Esophagus (tissue), 2 donors: ENCODE results near the gene RHOF. TPM values are rescaled to one million over a fixed set of nuclear protein-coding genes. Genes with fewer than 3 reads are reported as not detected.
A peak's percentile ranks its signal among the peaks of the same experiment; 100 is the strongest.
"Not testable (repeated sequence)": the region's sequence is repeated elsewhere in the genome, so short reads cannot be mapped to it uniquely, and the experiment has no call there.

Source experiments
- H3K27ac ChIP-seq, 2 donors: one replicate each; pipeline ENCODE4 v1.5.1; 2013; ENCODE audit warnings: low read depth in 2 of 2, mild to moderate bottlenecking in 2 of 2, inconsistent platforms in 1 of 2, low read length in 1 of 2, moderate library complexity in 1 of 2
- H3K27me3 ChIP-seq, 2 donors: one replicate each; pipeline ENCODE4 v1.6.1; 2013; ENCODE audit warnings: low read length in 2 of 2, control low read depth in 1 of 2, mild to moderate bottlenecking in 1 of 2; ENCODE audit not compliant: insufficient read depth in 2 of 2, control insufficient read depth in 1 of 2
- H3K36me3 ChIP-seq, 2 donors: one replicate each; pipeline ENCODE4 v1.6.1; 2013; ENCODE audit warnings: low read length in 1 of 2; ENCODE audit not compliant: control insufficient read depth in 2 of 2, insufficient read depth in 2 of 2
- H3K4me1 ChIP-seq, 2 donors: one replicate each; pipeline ENCODE4 v1.6.1; 2013; ENCODE audit warnings: low read length in 1 of 2; ENCODE audit not compliant: control insufficient read depth in 2 of 2, insufficient read depth in 2 of 2
- H3K4me3 ChIP-seq, 2 donors: one replicate each; pipeline ENCODE4 v1.5.1; 2013; ENCODE audit warnings: low read length in 2 of 2, mild to moderate bottlenecking in 2 of 2, low read depth in 1 of 2, moderate library complexity in 1 of 2
- H3K9me3 ChIP-seq, 2 donors: one replicate each; pipeline ENCODE4 v1.6.1; 2013; ENCODE audit warnings: mild to moderate bottlenecking in 2 of 2, low read depth in 1 of 2, low read length in 1 of 2, moderate library complexity in 1 of 2; ENCODE audit not compliant: control insufficient read depth in 2 of 2, insufficient read depth in 1 of 2
- WGBS, 2 donors: extraction: QIAGEN DNeasy Blood & Tissue Kit; methylation state at CpG; one replicate each; pipeline ENCODE4 v1.1.7; 2013; 5-methylcytosine and 5-hydroxymethylcytosine counted together
- polyA plus RNA-seq, 2 donors: library from polyadenylated mRNA; stranded (reverse); fragments of 200-250 nt; gene quantifications; one replicate each; pipeline ENCODE4 v1.2.3, GENCODE V29; 2013
- donor health status: healthy with polysubstance abuse.
- donor health status: Bipolar disorder and iron deficiency.

Gene RHOF
- polyA plus RNA-seq, 2 donors: 5.8 to 6.4 TPM

DNA sequence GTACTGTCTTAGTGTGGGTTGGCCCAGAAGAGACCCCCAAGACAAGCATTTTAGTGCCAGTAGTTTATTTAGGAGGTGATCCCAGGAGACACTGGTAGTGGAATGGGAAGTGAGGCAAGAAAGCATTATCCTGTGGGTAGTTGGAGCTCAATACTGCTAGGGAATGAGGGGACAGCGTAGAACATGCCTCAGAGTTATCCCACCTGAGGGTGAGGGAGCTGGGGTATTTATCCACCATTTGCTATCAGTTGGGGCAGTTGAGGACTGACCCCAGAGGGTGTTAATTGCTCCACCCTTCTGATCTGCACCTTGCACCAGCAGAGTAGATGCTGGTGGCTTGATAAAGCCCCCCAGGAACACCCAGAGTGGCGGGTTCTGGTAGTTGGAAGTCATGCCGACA is 37.9 kb downstream of the RHOF start:
- peaks cover 3 to 10% of the 10 kb centered on the region in 2 donors for H3K36me3 ChIP-seq
- WGBS, 2 donors: 93 to 96% methylated on average over 3 of the region's 3 CpGs
- H3K4me3 ChIP-seq: no peak overlapping the region
- H3K27me3 ChIP-seq: no peaks in the 10 kb centered on the region
- H3K27ac ChIP-seq: no peak overlapping the region
- no peaks in the 10 kb centered on the region for H3K9me3 ChIP-seq
- H3K4me1 ChIP-seq: no peaks in the 10 kb centered on the region

- no peaks in the 10 kb centered on the region for H3K4me1 ChIP-seq
- H3K27me3 ChIP-seq: no peaks in the 10 kb centered on the region
- no peak overlapping the region for H3K4me3 ChIP-seq
- 91 to 92% methylated on average over 11 of the region's 11 CpGs for WGBS, 2 donors
- peaks cover 3 to 10% of the 10 kb centered on the region in 2 donors for H3K36me3 ChIP-seq
- no peak overlapping the region for H3K27ac ChIP-seq
- H3K9me3 ChIP-seq: no peaks in the 10 kb centered on the region
Observed at GRCh38 chr12:121754836-121755235, 38.7 kb downstream of the RHOF start.

- WGBS, 2 donors: 67% methylated on average over 12 of the region's 12 CpGs
- Histone ChIP-seq H3K27ac (no peak overlapping the region), H3K4me1 (no peaks in the 10 kb centered on the region), H3K9me3 (no peaks in the 10 kb centered on the region), H3K4me3 (no peak overlapping the region), H3K27me3 (no peaks in the 10 kb centered on the region), H3K36me3 (peaks cover 3 to 10% of the 10 kb centered on the region in 2 donors)
Observed at GRCh38 chr12:121753844-121754264, 39.6 kb downstream of the RHOF start.

- Histone ChIP-seq H3K36me3 (peaks cover 3 to 17% of the 10 kb centered on the region in 2 donors), H3K9me3 (no peaks in the 10 kb centered on the region), H3K27ac (no peak overlapping the region), H3K4me3 (no peak overlapping the region), H3K27me3 (no peaks in the 10 kb centered on the region), H3K4me1 (no peaks in the 10 kb centered on the region)
- 92 to 93% methylated on average over 12 of the region's 12 CpGs for WGBS, 2 donors
Observed at GRCh38 chr12:121751749-121752351, 41.6 kb downstream of the RHOF start.

DNA sequence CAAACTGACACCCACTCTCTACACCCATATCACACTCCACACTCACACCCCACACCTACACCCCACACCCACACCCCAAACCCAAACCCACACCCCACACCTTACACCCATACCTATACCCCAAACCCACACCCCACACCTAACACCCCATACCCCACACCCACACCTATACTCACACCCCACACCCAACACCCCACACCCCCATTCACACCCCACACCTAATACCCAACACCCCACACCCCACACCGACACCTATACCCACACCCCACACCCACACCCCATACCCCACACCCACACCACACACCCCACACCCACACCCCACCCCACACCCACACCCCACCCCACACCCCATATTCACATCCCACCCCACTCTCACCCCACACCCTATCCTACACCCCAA is 42.5 kb downstream of the RHOF start:
- Histone ChIP-seq H3K4me3 (no peak overlapping the region), H3K27ac (no peak overlapping the region), H3K27me3 (no peaks in the 10 kb centered on the region), H3K4me1 (no peaks in the 10 kb centered on the region), H3K36me3 (peaks cover 3 to 14% of the 10 kb centered on the region in 2 donors), H3K9me3 (no peaks in the 10 kb centered on the region)
- WGBS, 2 donors: 96% methylated on average over 1 of the region's 1 CpG; no CpG with 5 or more reads in 1 of the 2 donors

DNA sequence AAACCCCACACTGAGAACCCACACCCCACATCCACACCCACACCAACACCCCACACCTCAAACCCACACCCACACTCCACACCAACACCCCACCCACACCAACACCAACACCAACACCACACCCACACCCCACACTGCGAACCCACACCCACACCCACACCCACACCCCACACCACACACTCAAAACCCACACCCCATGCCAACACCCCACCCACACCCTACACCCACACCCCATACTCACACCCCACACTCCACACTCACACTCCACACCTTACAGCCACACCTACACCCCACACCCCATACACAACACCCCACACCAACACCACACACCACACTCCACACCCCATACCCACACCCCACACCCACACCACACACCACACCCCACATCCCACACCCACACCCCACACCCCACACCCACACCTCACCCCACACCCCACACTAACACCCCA is 43.0 kb downstream of the RHOF start:
- peaks cover 0 to 14% of the 10 kb centered on the region in 2 donors for H3K36me3 ChIP-seq
- H3K27ac ChIP-seq: peak overlapping the region in 1 of 2 donors; percentile 27
- H3K9me3 ChIP-seq: no peaks in the 10 kb centered on the region
- H3K4me1 ChIP-seq: no peaks in the 10 kb centered on the region
- H3K4me3 ChIP-seq: no peak overlapping the region
- no peaks in the 10 kb centered on the region for H3K27me3 ChIP-seq
- 0 to 33% methylated on average over 1 of the region's 1 CpG for WGBS, 2 donors

DNA sequence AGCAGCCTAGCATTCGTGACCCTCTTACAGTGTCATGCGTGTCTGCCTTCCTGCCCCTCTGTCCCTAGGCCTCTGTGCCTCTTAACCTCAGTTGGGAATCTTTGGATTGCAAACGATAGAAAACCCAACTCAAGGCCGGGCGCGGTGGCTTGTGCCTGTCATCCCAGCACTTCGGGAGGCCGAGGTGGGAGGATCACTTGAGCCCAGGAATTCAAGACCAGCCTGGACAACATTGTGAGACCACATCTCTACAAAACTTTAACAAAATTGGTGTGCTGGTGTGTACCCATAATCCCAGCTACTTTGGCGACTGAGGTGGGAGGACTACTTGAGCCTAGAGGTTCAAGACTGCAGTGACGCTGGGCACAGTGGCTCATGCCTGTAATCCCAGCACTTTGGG is 44.2 kb downstream of the RHOF start:
- WGBS, 2 donors: 82 to 88% methylated on average over 10 of the region's 10 CpGs
- peaks cover 1 to 14% of the 10 kb centered on the region in 2 donors for H3K36me3 ChIP-seq
- no peaks in the 10 kb centered on the region for H3K4me1 ChIP-seq
- H3K27me3 ChIP-seq: no peaks in the 10 kb centered on the region
- H3K27ac ChIP-seq: no peak overlapping the region
- H3K4me3 ChIP-seq: no peak overlapping the region
- H3K9me3 ChIP-seq: no peaks in the 10 kb centered on the region

DNA sequence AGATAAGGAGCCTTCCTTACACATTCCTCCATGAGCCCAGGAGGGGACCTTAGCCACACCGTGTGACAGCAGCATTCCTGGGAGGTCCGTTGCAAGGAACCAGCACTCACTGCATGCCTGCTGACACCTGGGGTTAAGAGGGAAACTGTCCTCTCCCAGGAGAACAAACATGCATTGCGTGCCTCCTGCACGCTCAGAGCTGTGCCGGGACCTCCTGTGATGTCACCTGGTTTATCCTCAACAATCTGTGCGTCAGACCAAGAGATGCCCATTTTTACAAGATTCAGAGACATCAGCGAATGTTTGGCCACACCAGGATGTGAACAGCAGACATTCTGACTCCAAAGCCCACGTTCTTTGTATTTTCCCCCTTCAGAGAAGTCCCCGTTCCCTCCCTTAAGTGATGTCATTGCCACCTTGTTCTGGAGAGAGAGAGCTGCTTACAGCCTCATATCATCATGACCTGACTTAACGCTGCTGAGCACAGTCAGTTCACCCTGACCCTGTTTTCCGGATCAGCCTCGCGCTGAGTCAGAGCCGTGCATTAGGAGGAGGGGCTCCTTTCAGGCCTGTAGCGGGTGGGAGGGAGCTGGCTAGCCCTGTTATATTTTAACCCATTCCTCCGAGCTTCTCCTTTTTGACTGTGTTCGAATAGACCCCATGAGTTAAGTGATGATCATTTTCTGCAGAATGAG is 44.8 kb downstream of the RHOF start:
- Histone ChIP-seq H3K4me1 (no peaks in the 10 kb centered on the region), H3K36me3 (peaks cover 3 to 14% of the 10 kb centered on the region in 2 donors), H3K27me3 (no peaks in the 10 kb centered on the region), H3K9me3 (no peaks in the 10 kb centered on the region), H3K4me3 (no peak overlapping the region), H3K27ac (no peak overlapping the region)
- WGBS, 2 donors: 55 to 56% methylated on average over 17 of the region's 17 CpGs

DNA sequence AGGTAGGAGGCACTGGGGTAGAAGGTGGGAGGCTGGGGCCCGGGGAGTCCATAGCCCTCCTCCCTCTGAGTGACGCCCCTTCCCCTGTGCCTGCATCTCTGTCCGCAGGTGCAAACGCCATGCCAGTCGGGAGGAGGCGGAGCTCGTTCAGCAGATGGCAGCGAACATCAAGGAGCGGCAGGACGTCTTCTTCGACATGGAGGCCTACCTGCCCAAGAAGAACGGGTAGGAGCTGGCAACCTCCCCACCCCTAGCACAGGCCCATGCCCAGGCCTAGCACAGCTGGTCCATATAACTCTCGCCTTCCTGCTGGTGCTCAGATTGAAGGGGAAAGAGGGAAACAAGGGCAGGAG is 45.3 kb downstream of the RHOF start:
- Histone ChIP-seq H3K27ac (no peak overlapping the region), H3K27me3 (no peaks in the 10 kb centered on the region), H3K4me1 (no peaks in the 10 kb centered on the region), H3K36me3 (peaks cover 3 to 14% of the 10 kb centered on the region in 2 donors), H3K9me3 (no peaks in the 10 kb centered on the region), H3K4me3 (no peak overlapping the region)
- WGBS, 2 donors: 69 to 72% methylated on average over 9 to 13 of the region's 13 CpGs

- not testable (repeated sequence) for H3K27ac ChIP-seq, H3K36me3 ChIP-seq, H3K4me1 ChIP-seq, H3K9me3 ChIP-seq, H3K27me3 ChIP-seq, H3K4me3 ChIP-seq
- 97 to 100% methylated on average over 5 of the region's 5 CpGs for WGBS, 2 donors
Observed at GRCh38 chr12:121745545-121745944, 47.9 kb downstream of the RHOF start.
